Keratinocyte (primary cell): ENCODE data around the gene BICDL1. TPM values are rescaled to one million over a fixed set of nuclear protein-coding genes. Genes with fewer than 3 reads are reported as not detected.
A peak's percentile ranks its signal among the peaks of the same experiment; 100 is the strongest.

ENCODE experiments used
- DNase-seq: peaks from one replicate; pipeline ENCODE4 v3.0.0-alpha.2; 2011; ENCODE audit warnings: low read depth, missing footprints, low spot score
- FAIRE-seq: peaks from 2 replicates; lab custom pipeline; 2011; peaks lifted over from hg19 to GRCh38; lab: Jason Lieb, UNC
- H2AFZ ChIP-seq: 2 replicates; pipeline ENCODE4 v1.6.0; 2012; ENCODE audit warnings: low read length, control low read depth, inconsistent platforms; ENCODE audit not compliant: control insufficient read depth
- H3K27ac ChIP-seq: 2 replicates; pipeline ENCODE4 v1.5.1; 2011; ENCODE audit warnings: low read length; ENCODE audit not compliant: control insufficient read depth, insufficient read depth
- H3K27me3 ChIP-seq: 3 replicates; pipeline ENCODE4 v1.6.0; 2011; ENCODE audit warnings: low read length; ENCODE audit not compliant: control insufficient read depth, insufficient read depth; ENCODE audit errors: extremely low read depth
- H3K36me3 ChIP-seq, 2 experiments: 2 replicates in 1 of 2; 3 replicates in 1 of 2; pipeline ENCODE4 v1.5.1; 2011; ENCODE audit warnings: low read length in 2 of 2, mild to moderate bottlenecking in 1 of 2; ENCODE audit not compliant: control insufficient read depth in 2 of 2, insufficient read depth in 2 of 2; ENCODE audit errors: extremely low read depth in 1 of 2
- H3K4me1 ChIP-seq: 3 replicates; pipeline ENCODE4 v1.5.1; 2011; ENCODE audit warnings: low read length; ENCODE audit not compliant: control insufficient read depth, insufficient read depth; ENCODE audit errors: extremely low read depth
- H3K4me2 ChIP-seq: 3 replicates; pipeline ENCODE4 v1.6.0; 2011; ENCODE audit warnings: low read depth, low read length; ENCODE audit not compliant: control insufficient read depth, insufficient read depth; ENCODE audit errors: extremely low read depth
- H3K4me3 ChIP-seq, 3 experiments: fragments of 200-600 bp in 1 of 3; sonication (generic) in 1 of 3; 2 replicates in 2 of 3; 3 replicates in 1 of 3; pipeline ENCODE4 v1.5.1; 2011 to 2016; ENCODE audit warnings: low read length in 3 of 3, mild to moderate bottlenecking in 3 of 3, control low read depth in 2 of 3, inconsistent platforms in 1 of 3, low read depth in 1 of 3, mixed read lengths in 1 of 3, mixed run types in 1 of 3, moderate library complexity in 1 of 3; ENCODE audit not compliant: control insufficient read depth in 2 of 3, insufficient read depth in 2 of 3; ENCODE audit errors: extremely low read depth in 1 of 3
- H3K79me2 ChIP-seq: 2 replicates; pipeline ENCODE4 v1.6.0; 2012; ENCODE audit warnings: low read length; ENCODE audit not compliant: control insufficient read depth, insufficient read depth
- H3K9ac ChIP-seq: 3 replicates; pipeline ENCODE4 v1.6.0; 2011; ENCODE audit warnings: low read length; ENCODE audit not compliant: control insufficient read depth, insufficient read depth; ENCODE audit errors: extremely low read depth
- H3K9me1 ChIP-seq: 3 replicates; pipeline ENCODE4 v1.6.0; 2011; ENCODE audit warnings: low read length; ENCODE audit not compliant: control insufficient read depth, insufficient read depth; ENCODE audit errors: extremely low read depth
- H3K9me3 ChIP-seq: 2 replicates; pipeline ENCODE4 v1.5.1; 2012; ENCODE audit warnings: low read depth, low read length; ENCODE audit not compliant: control insufficient read depth
- H4K20me1 ChIP-seq: 3 replicates; pipeline ENCODE4 v1.6.0; 2011; ENCODE audit warnings: low read length; ENCODE audit not compliant: control insufficient read depth, insufficient read depth; ENCODE audit errors: extremely low read depth
- CTCF ChIP-seq, 3 experiments: IDR thresholded peaks in 1 of 3; conservative IDR thresholded peaks in 1 of 3; optimal IDR thresholded peaks in 1 of 3; 2 replicates in 2 of 3; 3 replicates in 1 of 3; pipeline versions ENCODE3 to v1.5.1; 2011; ENCODE audit warnings: low read length in 3 of 3, mild to moderate bottlenecking in 3 of 3, moderate library complexity in 2 of 3, control low read depth in 1 of 3, inconsistent platforms in 1 of 3; ENCODE audit not compliant: insufficient read depth in 2 of 3; ENCODE audit errors: extremely low read depth in 1 of 3
- EZH2 ChIP-seq: IDR thresholded peaks from one replicate; pipeline ENCODE4 v1.6.1; 2012; ENCODE audit warnings: inconsistent platforms, mild to moderate bottlenecking, low read length, moderate library complexity
- dilution Hi-C: fragments of 300-500 bp; cut with MboI; formaldehyde crosslinking; loops from one replicate; pipeline ENCODE4 v1.7.0; 2020; ENCODE audit warnings: low sequenced_read_pairs; ENCODE audit not compliant: extremely low pct_ligation_motif_present
- polyA plus RNA-seq, 5 experiments: library from polyadenylated mRNA; depleted of rRNA in 3 of 5; stranded (reverse) in 3 of 5; stranded (forward) in 1 of 5; unstranded in 1 of 5; fragments of >200 nt; gene quantifications; 1 replicate in 1 of 5; 2 replicates in 3 of 5; 3 replicates in 1 of 5; pipeline versions ENCODE4 v1.2.1 to v1.2.3, GENCODE V29; 2011 to 2012; ENCODE audit warnings: missing spikeins in 2 of 5, low read depth in 1 of 5, low replicate concordance in 1 of 5

BICDL1 gene
- polyA plus RNA-seq, 1 donor (not counting 4 experiments of a cell fraction or from before 2014, with no cell fraction given), result 6.4 TPM

GRCh38 chr12:120056739-120057138 lies 67.7 kb downstream of the BICDL1 start:
- no peak for FAIRE-seq
- dilution Hi-C loops, result no loop called here
- TF ChIP-seq EZH2, result no peak
- no peak for TF ChIP-seq CTCF (optimal IDR thresholded peaks at IDR 0.05 in 1 of 3, IDR thresholded peaks at IDR 0.05 in 1 of 3, conservative IDR thresholded peaks at IDR 0.05 in 1 of 3; ENCODE audit: extremely low read depth in 1 of 3, insufficient read depth in 2 of 3, low read length in 3 of 3)

DNA sequence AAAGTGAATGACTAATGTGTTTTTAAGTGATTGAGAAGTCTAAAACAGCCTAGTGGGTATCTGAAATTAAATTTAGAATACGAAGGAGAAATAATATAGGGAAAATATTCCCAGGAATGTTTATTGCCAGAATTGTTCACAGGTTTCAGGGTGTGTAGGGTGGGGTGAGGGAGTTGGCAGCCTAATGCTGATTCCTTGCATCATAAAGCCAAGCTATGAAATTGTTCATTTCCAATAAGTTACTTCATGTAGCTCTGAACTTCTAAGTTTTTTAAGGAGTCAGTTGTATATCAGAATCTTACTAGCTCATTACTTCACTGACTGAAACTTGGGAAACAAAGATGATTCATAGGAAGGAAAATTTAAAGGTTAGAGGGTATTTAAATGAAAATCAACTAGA lies 71.2 kb downstream of the BICDL1 start:
- H3K9me1 ChIP-seq, result no peaks in the 10 kb centered on the region
- no peak overlapping the region for H2AFZ ChIP-seq
- no peak overlapping the region for H3K4me2 ChIP-seq
- dilution Hi-C loops, result no loop called here
- no peaks in the 10 kb centered on the region for H3K27me3 ChIP-seq
- DNase-seq (no peak), FAIRE-seq (peak; percentile 9)
- no peaks in the 10 kb centered on the region for H3K79me2 ChIP-seq
- H3K4me1 ChIP-seq, result peaks cover 12% of the 10 kb centered on the region
- no peaks in the 10 kb centered on the region for H3K9me3 ChIP-seq
- H3K4me3 ChIP-seq, result no peak overlapping the region
- H4K20me1 ChIP-seq, result no peaks in the 10 kb centered on the region
- TF ChIP-seq EZH2 (no peak), CTCF (optimal IDR thresholded peaks at IDR 0.05 in 1 of 3, IDR thresholded peaks at IDR 0.05 in 1 of 3, conservative IDR thresholded peaks at IDR 0.05 in 1 of 3; ENCODE audit: extremely low read depth in 1 of 3, insufficient read depth in 2 of 3, low read length in 3 of 3) (no peak)
- H3K27ac ChIP-seq, result no peak overlapping the region
- no peak overlapping the region for H3K9ac ChIP-seq
- no peaks in the 10 kb centered on the region for H3K36me3 ChIP-seq

More at GRCh38 chr12:120056739-120057138, 67.7 kb downstream of the BICDL1 start:
- Histone ChIP-seq H3K9me1 (no peaks in the 10 kb centered on the region), H3K4me2 (no peak overlapping the region), H2AFZ (no peak overlapping the region), H3K79me2 (no peaks in the 10 kb centered on the region), H3K4me1 (peaks cover 20% of the 10 kb centered on the region), H3K9ac (no peak overlapping the region), H3K9me3 (no peaks in the 10 kb centered on the region), H4K20me1 (no peaks in the 10 kb centered on the region), H3K27ac (no peak overlapping the region), H3K36me3 (no peaks in the 10 kb centered on the region), H3K4me3 (no peak overlapping the region), H3K27me3 (no peaks in the 10 kb centered on the region)
- no peak for DNase-seq
